Natural killer cell (primary cell): ENCODE results near the gene SYT2. TPM values are rescaled to one million over a fixed set of nuclear protein-coding genes. Genes with fewer than 3 reads are reported as not detected.

Experiments
- ATAC-seq, 3 donors: fragments of 150-1000 bp in 2 of 3; fragments of 200-7000 bp in 1 of 3; cut with Tn5 transposase; 1 replicate in 1 of 3; 2 replicates in 2 of 3; pipeline ENCODE4 v1.10.0; 2021; ENCODE audit warnings: mild to moderate bottlenecking in 2 of 3, moderate library complexity in 2 of 3
- DNase-seq, 2 donors: peaks; one replicate each; pipeline versions ENCODE4 v3.0.0 to v3.0.0-alpha.2; 2013 to 2021; ENCODE audit warnings: mixed read lengths in 1 of 2
- H3K27ac ChIP-seq: one replicate; pipeline ENCODE4 v1.5.1; 2013; ENCODE audit warnings: mild to moderate bottlenecking, low read length
- H3K27me3 ChIP-seq: one replicate; pipeline ENCODE4 v1.6.1; 2013; ENCODE audit warnings: low read length; ENCODE audit not compliant: control insufficient read depth, insufficient read depth
- H3K36me3 ChIP-seq: one replicate; pipeline ENCODE4 v1.6.1; 2013; ENCODE audit warnings: low read length; ENCODE audit not compliant: control insufficient read depth, insufficient read depth
- H3K4me1 ChIP-seq: one replicate; pipeline ENCODE4 v1.6.1; 2013; ENCODE audit warnings: low read length; ENCODE audit not compliant: control insufficient read depth, insufficient read depth
- H3K4me3 ChIP-seq: one replicate; pipeline ENCODE4 v1.5.1; 2013; ENCODE audit warnings: low read length
- H3K9me3 ChIP-seq: one replicate; pipeline ENCODE4 v1.6.1; 2013; ENCODE audit warnings: low read length; ENCODE audit not compliant: control insufficient read depth, insufficient read depth
- H3K27ac Mint-ChIP-seq, 2 donors: one replicate each; pipeline ENCODE4 v1.8.0; 2022; ENCODE audit warnings: mild to moderate bottlenecking in 2 of 2, mixed read lengths in 2 of 2, moderate library complexity in 1 of 2
- H3K27me3 Mint-ChIP-seq, 2 donors: one replicate each; pipeline ENCODE4 v1.8.0; 2022; ENCODE audit warnings: low read depth in 2 of 2, mixed read lengths in 2 of 2
- H3K36me3 Mint-ChIP-seq: one replicate; pipeline ENCODE4 v1.8.0; 2022; ENCODE audit warnings: mixed read lengths
- H3K4me1 Mint-ChIP-seq, 2 donors: one replicate each; pipeline ENCODE4 v1.8.0; 2022; ENCODE audit warnings: mixed read lengths in 2 of 2
- H3K4me3 Mint-ChIP-seq: one replicate; pipeline ENCODE4 v1.8.0; 2022; ENCODE audit warnings: mild to moderate bottlenecking, moderate library complexity, mixed read lengths
- H3K9me3 Mint-ChIP-seq, 2 donors: one replicate each; pipeline ENCODE4 v1.8.0; 2022; ENCODE audit warnings: mixed read lengths in 2 of 2
- CTCF ChIP-seq: fragments of 200-600 bp; IDR thresholded peaks from one replicate; pipeline ENCODE4 v1.8.0; 2022; ENCODE audit warnings: antibody characterized with exemption
- WGBS: methylation state at CpG from one replicate; pipeline ENCODE4 v1.1.7; 2013; ENCODE audit warnings: missing lambda C conversion rate; ENCODE audit not compliant: insufficient coverage; 5-methylcytosine and 5-hydroxymethylcytosine counted together
- intact Hi-C: fragments of 100-400 bp; cut with micrococcal nuclease; formaldehyde crosslinking; loops from one replicate; pipeline ENCODE4 v1.14.2; 2022
- total RNA-seq, 4 donors: library from RNA; stranded (reverse); fragments of 120-200 nt in 1 of 4; gene quantifications; one replicate each; pipeline versions ENCODE4 v1.2.3 to v1.2.4, GENCODE V29; 2013 to 2022

Gene SYT2
- not detected for total RNA-seq
- total RNA-seq (2013) = not detected

GRCh38 chr1:202710070-202711045 lies at the start of gene SYT2:
SYT2 (minus strand) TSS chr1:202710454; CDS start chr1:202605772, 104,682 bp downstream.
- DNase-seq = peak in 1 of 2 donors; percentile 11
- Histone ChIP-seq H3K9me3 (no peaks in the 10 kb centered on the region), H3K27ac (no peak within 1 kb of the TSS), H3K4me1 (peaks cover 7% of the 10 kb centered on the region), H3K27me3 (peaks cover 23% of the 10 kb centered on the region), H3K36me3 (no peaks in the 10 kb centered on the region), H3K4me3 (no peak within 1 kb of the TSS)
- Mint-ChIP-seq H3K36me3 (no peaks in the 10 kb centered on the region), H3K4me3 (no peak within 1 kb of the TSS), H3K9me3 (no peaks in the 10 kb centered on the region), H3K27me3 (peaks cover 56 to 63% of the 10 kb centered on the region in 2 donors), H3K4me1 (no peaks in the 10 kb centered on the region), H3K27ac (no peak within 1 kb of the TSS)
- intact Hi-C loops = no loop called here
- ATAC-seq = peak in 1 of 3 donors; percentile 39
- WGBS = 8% methylated on average over 64 of the region's 64 CpGs
- no peak for TF ChIP-seq CTCF

- Histone ChIP-seq H3K27me3 (no peaks in the 10 kb centered on the region), H3K36me3 (peaks cover 82% of the 10 kb centered on the region), H3K4me1 (no peaks in the 10 kb centered on the region), H3K27ac (no peak overlapping the region), H3K4me3 (no peak overlapping the region), H3K9me3 (no peaks in the 10 kb centered on the region)
- ATAC-seq = no peak
- no peak for DNase-seq
- H3K36me3 Mint-ChIP-seq = peaks cover 11% of the 10 kb centered on the region
- H3K27me3 Mint-ChIP-seq = no peaks in the 10 kb centered on the region
- no peaks in the 10 kb centered on the region for H3K9me3 Mint-ChIP-seq
- no peak for TF ChIP-seq CTCF
- intact Hi-C loops = no loop called here
- H3K4me1 Mint-ChIP-seq = no peaks in the 10 kb centered on the region
- no peak overlapping the region for H3K27ac Mint-ChIP-seq
- 94% methylated on average over 2 of the region's 2 CpGs for WGBS
- no peak overlapping the region for H3K4me3 Mint-ChIP-seq
These were observed 46.1 kb upstream of the SYT2 start for GRCh38 chr1:202756391-202756790.

- Mint-ChIP-seq H3K4me3 (no peak overlapping the region), H3K9me3 (no peaks in the 10 kb centered on the region), H3K27ac (no peak overlapping the region), H3K36me3 (peaks cover 12% of the 10 kb centered on the region), H3K4me1 (no peaks in the 10 kb centered on the region), H3K27me3 (no peaks in the 10 kb centered on the region)
- Histone ChIP-seq H3K9me3 (no peaks in the 10 kb centered on the region), H3K4me3 (no peak overlapping the region), H3K27me3 (no peaks in the 10 kb centered on the region), H3K27ac (no peak overlapping the region), H3K4me1 (no peaks in the 10 kb centered on the region), H3K36me3 (peaks cover 73% of the 10 kb centered on the region)
- no peak for DNase-seq
- no peak for ATAC-seq
- 100% methylated on average over 1 of the region's 2 CpGs for WGBS
- intact Hi-C loops = no loop called here
- no peak for TF ChIP-seq CTCF
These were observed 44.0 kb upstream of the SYT2 start for GRCh38 chr1:202754293-202754692.
